HG02759 (cell line): ENCODE measurements around the gene BSDC1.

Source experiments
- ATAC-seq: cut with Tn5 transposase; IDR thresholded peaks from one replicate; pipeline ENCODE4 v1.9.1; 2021; ENCODE audit warnings: mild to moderate bottlenecking, moderate library complexity; ENCODE audit not compliant: unreplicated experiment

The BSDC1 gene

GRCh38 chr1:32394890-32395432 lies 720 bp upstream of the BSDC1 start:
- no peak for ATAC-seq

- ATAC-seq: peak; percentile 29
These were observed 455 bp downstream of the BSDC1 start for GRCh38 chr1:32393832-32394140.

GRCh38 chr1:32393136-32393535 lies 1.1 kb downstream of the BSDC1 start:
- no peak for ATAC-seq

GRCh38 chr1:32392325-32392724 lies 1.9 kb downstream of the BSDC1 start:
- ATAC-seq: no peak

GRCh38 chr1:32390904-32391870 lies 3.1 kb downstream of the BSDC1 start:
- ATAC-seq: no peak

GRCh38 chr1:32388641-32389040 lies 5.6 kb downstream of the BSDC1 start:
- no peak for ATAC-seq

GRCh38 chr1:32386676-32387392 lies 7.4 kb downstream of the BSDC1 start:
- no peak for ATAC-seq

GRCh38 chr1:32380057-32380456 lies 14.2 kb downstream of the BSDC1 start:
- no peak for ATAC-seq

- ATAC-seq: no peak
These were observed 16.6 kb downstream of the BSDC1 start for GRCh38 chr1:32377541-32378220.

GRCh38 chr1:32376199-32376598 lies 18.0 kb downstream of the BSDC1 start:
- no peak for ATAC-seq

GRCh38 chr1:32373996-32374592 lies 20.1 kb downstream of the BSDC1 start:
- no peak for ATAC-seq

GRCh38 chr1:32372149-32372756 lies 22.0 kb downstream of the BSDC1 start:
- no peak for ATAC-seq

GRCh38 chr1:32367912-32368635 lies 26.2 kb downstream of the BSDC1 start:
- ATAC-seq: no peak

- no peak for ATAC-seq
These were observed 28.8 kb downstream of the BSDC1 start for GRCh38 chr1:32365445-32365844.

- no peak for ATAC-seq
These were observed 29.4 kb downstream of the BSDC1 start for GRCh38 chr1:32364836-32365235.

- ATAC-seq: no peak
These were observed 30.5 kb downstream of the BSDC1 start for GRCh38 chr1:32363713-32364112.

- ATAC-seq: no peak
These were observed 31.5 kb downstream of the BSDC1 start, which contains the start of the genes FAM229A and TSSK3 for GRCh38 chr1:32362474-32363313. Gene FAM229A, minus strand, starts transcription at chr1:32362485. Its CDS starts 394 bp downstream, at chr1:32362091. Gene TSSK3, plus strand, starts transcription at chr1:32362539. Its CDS starts 163 bp downstream, at chr1:32362702.

- no peak for ATAC-seq
These were observed 32.4 kb downstream of the BSDC1 start for GRCh38 chr1:32361674-32362473.
